IPS-15b (cell line): ENCODE results near the gene PRX.
"Not testable (repeated sequence)": the region's sequence is repeated elsewhere in the genome, so short reads cannot be mapped to it uniquely, and the experiment has no call there.

ENCODE experiments used
- H3K27me3 ChIP-seq: one replicate; pipeline ENCODE4 v1.6.1; 2013; ENCODE audit warnings: low read length; ENCODE audit not compliant: control insufficient read depth, insufficient read depth
- H3K36me3 ChIP-seq: one replicate; pipeline ENCODE4 v1.6.1; 2013; ENCODE audit warnings: low read length; ENCODE audit not compliant: control insufficient read depth, insufficient read depth
- H3K4me1 ChIP-seq: one replicate; pipeline ENCODE4 v1.6.1; 2013; ENCODE audit warnings: mild to moderate bottlenecking, low read length; ENCODE audit not compliant: control insufficient read depth, insufficient read depth
- H3K4me3 ChIP-seq: one replicate; pipeline ENCODE4 v1.5.1; 2013; ENCODE audit warnings: low read depth, low read length
- H3K9ac ChIP-seq: one replicate; pipeline ENCODE4 v1.6.1; 2013; ENCODE audit warnings: low read depth, mild to moderate bottlenecking, low read length
- H3K9me3 ChIP-seq: one replicate; pipeline ENCODE4 v1.6.1; 2013; ENCODE audit warnings: mild to moderate bottlenecking, low read length; ENCODE audit not compliant: control insufficient read depth, insufficient read depth

PRX gene

GRCh38 chr19:40410030-40410389 lies 3.2 kb downstream of the PRX start:
- H3K36me3 ChIP-seq, result no peaks in the 10 kb centered on the region
- H3K4me1 ChIP-seq, result peaks cover 5% of the 10 kb centered on the region
- no peaks in the 10 kb centered on the region for H3K9me3 ChIP-seq
- H3K9ac ChIP-seq, result peak overlapping the region; percentile 54
- no peak overlapping the region for H3K4me3 ChIP-seq
- no peaks in the 10 kb centered on the region for H3K27me3 ChIP-seq

- H3K4me1 ChIP-seq, H3K27me3 ChIP-seq, H3K9ac ChIP-seq, H3K9me3 ChIP-seq, H3K36me3 ChIP-seq, H3K4me3 ChIP-seq: not testable (repeated sequence)
Observed at GRCh38 chr19:40408598-40408925, 4.6 kb downstream of the PRX start.

DNA sequence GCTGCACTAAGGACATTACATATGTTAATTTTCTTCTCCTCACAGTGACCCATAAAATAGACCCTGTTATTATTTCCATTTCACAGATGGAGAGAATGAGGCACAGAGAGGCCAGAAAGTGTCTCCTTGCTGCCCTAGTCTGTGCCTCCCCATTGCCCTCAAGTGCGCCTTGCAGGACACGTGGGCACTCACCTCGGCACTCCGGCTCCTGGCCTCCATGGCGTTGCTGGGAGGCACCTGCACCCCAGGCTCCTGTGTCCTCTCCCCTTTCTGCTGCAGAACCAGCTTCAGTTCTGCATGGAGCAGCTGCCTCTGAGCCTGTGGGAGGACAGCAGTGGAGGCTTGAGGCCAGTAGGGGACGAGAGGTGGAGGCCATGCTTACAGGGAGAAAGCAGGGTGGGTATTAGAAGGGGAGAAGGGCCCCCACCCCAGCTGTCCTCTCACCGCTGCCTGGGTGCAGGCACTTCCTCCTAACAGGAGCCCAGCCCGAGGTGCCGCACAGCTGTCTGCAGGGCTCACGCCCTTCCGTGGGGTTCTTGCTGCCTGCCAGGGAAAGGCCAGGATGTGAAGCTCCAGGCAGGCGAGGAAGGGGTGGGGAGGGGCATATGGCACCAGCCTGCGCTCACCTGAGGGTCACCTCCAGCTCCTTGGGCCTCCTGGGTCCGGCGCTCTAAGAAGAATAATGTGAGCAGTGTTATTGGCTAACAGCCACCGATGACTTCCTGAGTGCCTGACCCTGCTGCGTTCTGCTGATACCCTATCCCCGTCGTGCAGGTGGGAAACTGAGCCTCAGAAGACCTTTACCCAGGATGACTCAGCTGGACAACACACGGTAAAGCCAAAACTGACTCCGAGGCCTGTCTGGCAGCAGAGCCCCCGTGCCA lies 5.2 kb downstream of the PRX start:
- peaks cover 5% of the 10 kb centered on the region for H3K4me1 ChIP-seq
- H3K4me3 ChIP-seq, result no peak overlapping the region
- H3K36me3 ChIP-seq, result no peaks in the 10 kb centered on the region
- no peak overlapping the region for H3K9ac ChIP-seq
- H3K9me3 ChIP-seq, result no peaks in the 10 kb centered on the region
- no peaks in the 10 kb centered on the region for H3K27me3 ChIP-seq

- H3K4me3 ChIP-seq, result peak overlapping the region; percentile 56
- peaks cover 3% of the 10 kb centered on the region for H3K4me1 ChIP-seq
- peaks cover 6% of the 10 kb centered on the region for H3K27me3 ChIP-seq
- H3K9ac ChIP-seq, result peak overlapping the region; percentile 54
- H3K9me3 ChIP-seq, result no peaks in the 10 kb centered on the region
- no peaks in the 10 kb centered on the region for H3K36me3 ChIP-seq
Observed at GRCh38 chr19:40403262-40403984, 9.8 kb downstream of the PRX start.

DNA sequence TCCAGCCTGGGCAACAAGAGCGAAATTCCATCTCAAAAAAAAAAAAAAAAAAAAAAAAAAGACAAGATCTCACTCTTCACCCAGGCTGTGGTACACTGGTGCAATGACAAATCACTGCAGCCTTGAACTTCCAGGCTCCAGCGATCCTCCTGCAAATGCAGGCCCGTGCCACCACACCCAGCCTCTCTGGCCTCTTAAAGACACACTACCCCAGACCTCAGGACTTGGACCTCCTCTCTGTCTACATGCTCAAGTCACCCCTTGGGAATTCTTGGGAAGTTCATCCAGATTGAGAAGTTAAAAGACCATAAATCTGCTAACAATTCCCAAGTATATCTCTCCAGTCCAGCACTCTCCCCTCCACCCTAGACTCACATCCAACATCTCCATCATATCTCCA lies 12.6 kb downstream of the PRX start:
- peaks cover 3% of the 10 kb centered on the region for H3K4me1 ChIP-seq
- H3K36me3 ChIP-seq, result no peaks in the 10 kb centered on the region
- no peak overlapping the region for H3K4me3 ChIP-seq
- peaks cover 10% of the 10 kb centered on the region for H3K27me3 ChIP-seq
- no peaks in the 10 kb centered on the region for H3K9me3 ChIP-seq
- no peak overlapping the region for H3K9ac ChIP-seq

GRCh38 chr19:40398417-40399131 lies 14.6 kb downstream of the PRX start:
- H3K4me3 ChIP-seq, result peak overlapping the region; percentile 42

GRCh38 chr19:40397568-40397906 lies 15.6 kb downstream of the PRX start:
- H3K36me3 ChIP-seq, result no peaks in the 10 kb centered on the region
- H3K9ac ChIP-seq, result no peak overlapping the region
- no peak overlapping the region for H3K4me3 ChIP-seq
- peaks cover 10% of the 10 kb centered on the region for H3K27me3 ChIP-seq
- H3K4me1 ChIP-seq, result peaks cover 3% of the 10 kb centered on the region
- H3K9me3 ChIP-seq, result no peaks in the 10 kb centered on the region

More at GRCh38 chr19:40398417-40399131, 14.6 kb downstream of the PRX start:
- Histone ChIP-seq H3K9ac (peak overlapping the region; percentile 2), H3K4me1 (peaks cover 3% of the 10 kb centered on the region), H3K9me3 (no peaks in the 10 kb centered on the region), H3K36me3 (no peaks in the 10 kb centered on the region), H3K27me3 (peaks cover 10% of the 10 kb centered on the region)

- no peaks in the 10 kb centered on the region for H3K36me3 ChIP-seq
- no peaks in the 10 kb centered on the region for H3K9me3 ChIP-seq
- H3K4me1 ChIP-seq, result peaks cover 3% of the 10 kb centered on the region
- no peak overlapping the region for H3K4me3 ChIP-seq
- peaks cover 10% of the 10 kb centered on the region for H3K27me3 ChIP-seq
- H3K9ac ChIP-seq, result no peak overlapping the region
Observed at GRCh38 chr19:40396886-40397567, 16.2 kb downstream of the PRX start.

GRCh38 chr19:40395956-40396355 lies 17.2 kb downstream of the PRX start:
- peaks cover 3% of the 10 kb centered on the region for H3K4me1 ChIP-seq
- no peak overlapping the region for H3K4me3 ChIP-seq
- no peak overlapping the region for H3K9ac ChIP-seq

GRCh38 chr19:40394816-40395210 lies 18.4 kb downstream of the PRX start:
- Histone ChIP-seq H3K27me3 (peaks cover 10% of the 10 kb centered on the region), H3K36me3 (no peaks in the 10 kb centered on the region), H3K4me3 (no peak overlapping the region), H3K4me1 (peaks cover 3% of the 10 kb centered on the region), H3K9me3 (no peaks in the 10 kb centered on the region), H3K9ac (no peak overlapping the region)

More at GRCh38 chr19:40395956-40396355, 17.2 kb downstream of the PRX start:
- Histone ChIP-seq H3K9me3 (no peaks in the 10 kb centered on the region), H3K27me3 (peaks cover 10% of the 10 kb centered on the region), H3K36me3 (no peaks in the 10 kb centered on the region)
